Measurements from ENCODE around the gene RCAN1. TPM values are rescaled to one million over a fixed set of nuclear protein-coding genes. Genes with fewer than 3 reads are reported as not detected.

RCAN1 gene
- total and polyA plus RNA-seq, 9 of the 15 experiments (the other 6 are each of a cell fraction or from before 2014, with no cell fraction given) = 4.4 to 16.5 (median 12.3) TPM

DNA sequence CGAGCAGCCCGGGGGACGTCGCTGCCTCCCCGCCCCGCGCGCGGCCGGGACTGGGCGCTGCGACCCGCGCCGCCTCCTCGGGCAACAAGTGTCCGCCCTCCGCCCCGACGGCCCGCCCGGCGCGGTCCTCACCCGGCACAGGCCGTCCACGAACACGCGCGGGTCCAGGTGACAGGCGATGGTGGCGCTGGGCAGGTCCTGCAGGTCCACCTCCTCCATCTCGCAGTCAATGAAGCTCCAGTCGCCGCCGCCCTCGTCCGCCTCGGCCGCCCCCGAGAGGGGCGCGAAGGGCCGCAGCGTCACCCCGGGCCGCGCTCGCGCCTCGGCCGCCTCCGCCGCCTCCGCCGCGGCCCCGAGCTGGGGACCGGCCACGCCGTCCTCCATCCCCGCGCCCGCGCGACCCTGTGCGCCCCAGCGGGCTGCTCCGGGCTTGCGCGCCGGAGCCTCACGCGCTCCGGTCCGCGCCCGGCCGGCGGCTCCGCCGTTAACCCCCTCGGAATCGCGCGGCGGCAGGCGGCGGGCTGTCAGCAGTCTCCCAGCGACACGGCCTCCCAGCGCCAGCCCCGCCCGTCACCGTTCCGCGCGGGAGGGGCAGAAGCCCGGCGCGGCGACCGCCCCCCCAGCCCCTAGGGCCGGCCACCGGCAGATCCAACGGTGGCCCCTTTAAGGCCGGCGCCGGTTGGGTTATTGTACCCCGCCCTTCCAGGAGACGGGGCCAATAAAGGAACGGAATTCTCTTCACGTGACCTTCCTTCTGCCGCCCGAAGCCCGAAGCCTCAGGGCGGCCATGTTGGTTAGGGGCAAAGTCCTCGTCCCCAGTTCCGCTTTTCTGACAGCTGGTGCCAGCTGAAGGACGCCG is at the start of gene RCAN1 (continued):
- TF ChIP-seq, protein P1, sequence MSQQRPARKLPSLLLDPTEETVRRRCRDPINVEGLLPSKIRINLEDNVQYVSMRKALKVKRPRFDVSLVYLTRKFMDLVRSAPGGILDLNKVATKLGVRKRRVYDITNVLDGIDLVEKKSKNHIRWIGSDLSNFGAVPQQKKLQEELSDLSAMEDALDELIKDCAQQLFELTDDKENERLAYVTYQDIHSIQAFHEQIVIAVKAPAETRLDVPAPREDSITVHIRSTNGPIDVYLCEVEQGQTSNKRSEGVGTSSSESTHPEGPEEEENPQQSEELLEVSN (IDR thresholded peaks at IDR 0.05; ENCODE audit: borderline replicate concordance in 1 of 2, extremely low read depth in 1 of 2, insufficient read depth in 1 of 2, insufficient read length in 1 of 2, low read depth in 1 of 2, low read length in 1 of 2, poor library complexity in 1 of 2, severe bottlenecking in 1 of 2) = peak; percentile 36 to 41
- TF ChIP-seq SP1 (CRISPR knock-in tag; IDR thresholded peaks at IDR 0.05) = peak; percentile 86
- peak in 1 of 2 experiments; percentile 73; a peak in 2 of 4 replicates for TF ChIP-seq NONO (IDR thresholded peaks at IDR 0.05; ENCODE audit: low read depth in 2 of 2, low read length in 1 of 2)
- TF ChIP-seq, protein P2, sequence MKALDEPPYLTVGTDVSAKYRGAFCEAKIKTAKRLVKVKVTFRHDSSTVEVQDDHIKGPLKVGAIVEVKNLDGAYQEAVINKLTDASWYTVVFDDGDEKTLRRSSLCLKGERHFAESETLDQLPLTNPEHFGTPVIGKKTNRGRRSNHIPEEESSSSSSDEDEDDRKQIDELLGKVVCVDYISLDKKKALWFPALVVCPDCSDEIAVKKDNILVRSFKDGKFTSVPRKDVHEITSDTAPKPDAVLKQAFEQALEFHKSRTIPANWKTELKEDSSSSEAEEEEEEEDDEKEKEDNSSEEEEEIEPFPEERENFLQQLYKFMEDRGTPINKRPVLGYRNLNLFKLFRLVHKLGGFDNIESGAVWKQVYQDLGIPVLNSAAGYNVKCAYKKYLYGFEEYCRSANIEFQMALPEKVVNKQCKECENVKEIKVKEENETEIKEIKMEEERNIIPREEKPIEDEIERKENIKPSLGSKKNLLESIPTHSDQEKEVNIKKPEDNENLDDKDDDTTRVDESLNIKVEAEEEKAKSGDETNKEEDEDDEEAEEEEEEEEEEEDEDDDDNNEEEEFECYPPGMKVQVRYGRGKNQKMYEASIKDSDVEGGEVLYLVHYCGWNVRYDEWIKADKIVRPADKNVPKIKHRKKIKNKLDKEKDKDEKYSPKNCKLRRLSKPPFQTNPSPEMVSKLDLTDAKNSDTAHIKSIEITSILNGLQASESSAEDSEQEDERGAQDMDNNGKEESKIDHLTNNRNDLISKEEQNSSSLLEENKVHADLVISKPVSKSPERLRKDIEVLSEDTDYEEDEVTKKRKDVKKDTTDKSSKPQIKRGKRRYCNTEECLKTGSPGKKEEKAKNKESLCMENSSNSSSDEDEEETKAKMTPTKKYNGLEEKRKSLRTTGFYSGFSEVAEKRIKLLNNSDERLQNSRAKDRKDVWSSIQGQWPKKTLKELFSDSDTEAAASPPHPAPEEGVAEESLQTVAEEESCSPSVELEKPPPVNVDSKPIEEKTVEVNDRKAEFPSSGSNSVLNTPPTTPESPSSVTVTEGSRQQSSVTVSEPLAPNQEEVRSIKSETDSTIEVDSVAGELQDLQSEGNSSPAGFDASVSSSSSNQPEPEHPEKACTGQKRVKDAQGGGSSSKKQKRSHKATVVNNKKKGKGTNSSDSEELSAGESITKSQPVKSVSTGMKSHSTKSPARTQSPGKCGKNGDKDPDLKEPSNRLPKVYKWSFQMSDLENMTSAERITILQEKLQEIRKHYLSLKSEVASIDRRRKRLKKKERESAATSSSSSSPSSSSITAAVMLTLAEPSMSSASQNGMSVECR (CRISPR knock-in tag; IDR thresholded peaks at IDR 0.05) = peak; percentile 94
- TF ChIP-seq MTA3 (IDR thresholded peaks at IDR 0.05; ENCODE audit: borderline replicate concordance) = peak; percentile 78; the same call in 1 of the 2 replicates
- TF ChIP-seq ZNF253 (CRISPR knock-in tag; conservative IDR thresholded peaks at IDR 0.05) = no peak
- peak; percentile 68; the same call in 1 of the 2 replicates for TF ChIP-seq PHF8 (IDR thresholded peaks at IDR 0.05; ENCODE audit: borderline replicate concordance, low read length)
- TF ChIP-seq, protein P3, sequence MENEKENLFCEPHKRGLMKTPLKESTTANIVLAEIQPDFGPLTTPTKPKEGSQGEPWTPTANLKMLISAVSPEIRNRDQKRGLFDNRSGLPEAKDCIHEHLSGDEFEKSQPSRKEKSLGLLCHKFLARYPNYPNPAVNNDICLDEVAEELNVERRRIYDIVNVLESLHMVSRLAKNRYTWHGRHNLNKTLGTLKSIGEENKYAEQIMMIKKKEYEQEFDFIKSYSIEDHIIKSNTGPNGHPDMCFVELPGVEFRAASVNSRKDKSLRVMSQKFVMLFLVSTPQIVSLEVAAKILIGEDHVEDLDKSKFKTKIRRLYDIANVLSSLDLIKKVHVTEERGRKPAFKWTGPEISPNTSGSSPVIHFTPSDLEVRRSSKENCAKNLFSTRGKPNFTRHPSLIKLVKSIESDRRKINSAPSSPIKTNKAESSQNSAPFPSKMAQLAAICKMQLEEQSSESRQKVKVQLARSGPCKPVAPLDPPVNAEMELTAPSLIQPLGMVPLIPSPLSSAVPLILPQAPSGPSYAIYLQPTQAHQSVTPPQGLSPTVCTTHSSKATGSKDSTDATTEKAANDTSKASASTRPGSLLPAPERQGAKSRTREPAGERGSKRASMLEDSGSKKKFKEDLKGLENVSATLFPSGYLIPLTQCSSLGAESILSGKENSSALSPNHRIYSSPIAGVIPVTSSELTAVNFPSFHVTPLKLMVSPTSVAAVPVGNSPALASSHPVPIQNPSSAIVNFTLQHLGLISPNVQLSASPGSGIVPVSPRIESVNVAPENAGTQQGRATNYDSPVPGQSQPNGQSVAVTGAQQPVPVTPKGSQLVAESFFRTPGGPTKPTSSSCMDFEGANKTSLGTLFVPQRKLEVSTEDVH (IDR thresholded peaks at IDR 0.05; ENCODE audit: low read depth, partially characterized antibody) = peak; percentile 84
- TF ChIP-seq, protein P4, sequence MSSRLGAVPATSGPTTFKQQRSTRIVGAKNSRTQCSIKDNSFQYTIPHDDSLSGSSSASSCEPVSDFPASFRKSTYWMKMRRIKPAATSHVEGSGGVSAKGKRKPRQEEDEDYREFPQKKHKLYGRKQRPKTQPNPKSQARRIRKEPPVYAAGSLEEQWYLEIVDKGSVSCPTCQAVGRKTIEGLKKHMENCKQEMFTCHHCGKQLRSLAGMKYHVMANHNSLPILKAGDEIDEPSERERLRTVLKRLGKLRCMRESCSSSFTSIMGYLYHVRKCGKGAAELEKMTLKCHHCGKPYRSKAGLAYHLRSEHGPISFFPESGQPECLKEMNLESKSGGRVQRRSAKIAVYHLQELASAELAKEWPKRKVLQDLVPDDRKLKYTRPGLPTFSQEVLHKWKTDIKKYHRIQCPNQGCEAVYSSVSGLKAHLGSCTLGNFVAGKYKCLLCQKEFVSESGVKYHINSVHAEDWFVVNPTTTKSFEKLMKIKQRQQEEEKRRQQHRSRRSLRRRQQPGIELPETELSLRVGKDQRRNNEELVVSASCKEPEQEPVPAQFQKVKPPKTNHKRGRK (tag; IDR thresholded peaks at IDR 0.05) = no peak
- no peak for TF ChIP-seq ZNF121 (CRISPR knock-in tag; conservative IDR thresholded peaks at IDR 0.05)
- TF ChIP-seq, protein P5, sequence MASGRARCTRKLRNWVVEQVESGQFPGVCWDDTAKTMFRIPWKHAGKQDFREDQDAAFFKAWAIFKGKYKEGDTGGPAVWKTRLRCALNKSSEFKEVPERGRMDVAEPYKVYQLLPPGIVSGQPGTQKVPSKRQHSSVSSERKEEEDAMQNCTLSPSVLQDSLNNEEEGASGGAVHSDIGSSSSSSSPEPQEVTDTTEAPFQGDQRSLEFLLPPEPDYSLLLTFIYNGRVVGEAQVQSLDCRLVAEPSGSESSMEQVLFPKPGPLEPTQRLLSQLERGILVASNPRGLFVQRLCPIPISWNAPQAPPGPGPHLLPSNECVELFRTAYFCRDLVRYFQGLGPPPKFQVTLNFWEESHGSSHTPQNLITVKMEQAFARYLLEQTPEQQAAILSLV (tag; IDR thresholded peaks at IDR 0.05) = no peak
- TF ChIP-seq CREB1 (IDR thresholded peaks at IDR 0.05) = no peak
- TF ChIP-seq CREB1 (CRISPR knock-in tag; IDR thresholded peaks at IDR 0.05) = peak; percentile 69
- TF ChIP-seq PYGO2 (tag; IDR thresholded peaks at IDR 0.05) = no peak
